GM23338 (cell line): ENCODE results near the gene USP31. TPM values are rescaled to one million over a fixed set of nuclear protein-coding genes. Genes with fewer than 3 reads are reported as not detected.

ENCODE experiments used
- ATAC-seq: fragments of 200-7000 bp; cut with Tn5 transposase; 3 replicates; pipeline ENCODE4 v1.9.1; 2020
- DNase-seq: peaks from one replicate; pipeline ENCODE4 v3.0.0-alpha.2; 2015; ENCODE audit warnings: low spot score
- H2AFZ ChIP-seq: fragments of 200-600 bp; sonication (generic); 2 replicates; pipeline ENCODE4 v1.8.0; 2016; ENCODE audit warnings: antibody characterized with exemption, mild to moderate bottlenecking, moderate library complexity
- H3F3A ChIP-seq: fragments of 200-600 bp; sonication (generic); replicated peaks from 2 replicates; pipeline ENCODE4 v1.8.0; 2017; ENCODE audit warnings: antibody characterized with exemption, mixed run types, low read depth
- H3K27ac ChIP-seq: fragments of 200-600 bp; sonication (generic); 2 replicates; pipeline ENCODE4 v1.6.1; 2016; ENCODE audit warnings: low read depth
- H3K27me3 ChIP-seq: fragments of 200-600 bp; sonication (generic); 2 replicates; pipeline ENCODE4 v1.8.0; 2016; ENCODE audit warnings: mild to moderate bottlenecking, mixed run types, moderate library complexity; ENCODE audit not compliant: insufficient read depth
- H3K36me3 ChIP-seq: fragments of 200-600 bp; sonication (generic); 2 replicates; pipeline ENCODE4 v1.8.0; 2016; ENCODE audit warnings: mild to moderate bottlenecking; ENCODE audit not compliant: insufficient read depth
- H3K4me1 ChIP-seq: fragments of 200-600 bp; sonication (generic); 2 replicates; pipeline ENCODE4 v1.8.0; 2016; ENCODE audit warnings: mild to moderate bottlenecking, moderate library complexity; ENCODE audit not compliant: insufficient read depth
- H3K4me2 ChIP-seq: fragments of 200-600 bp; sonication (generic); 2 replicates; pipeline ENCODE4 v1.7.1; 2017; ENCODE audit warnings: mixed run types
- H3K4me3 ChIP-seq: fragments of 200-600 bp; sonication (generic); 2 replicates; pipeline ENCODE4 v1.6.1; 2016; ENCODE audit warnings: mixed run types
- H3K79me2 ChIP-seq: fragments of 200-600 bp; sonication (generic); replicated peaks from 2 replicates; pipeline ENCODE4 v1.8.0; 2017; ENCODE audit warnings: mild to moderate bottlenecking; ENCODE audit not compliant: insufficient read depth
- H3K9me2 ChIP-seq: fragments of 200-600 bp; sonication (generic); 2 replicates; pipeline ENCODE4 v1.8.0; 2017; ENCODE audit not compliant: insufficient read depth
- H4K20me1 ChIP-seq: fragments of 200-600 bp; sonication (generic); replicated peaks from 2 replicates; pipeline ENCODE4 v1.8.0; 2017; ENCODE audit warnings: mild to moderate bottlenecking; ENCODE audit not compliant: insufficient read depth
- H3K27ac Mint-ChIP-seq: 2 replicates; pipeline ENCODE4 v1.8.0; 2020; ENCODE audit warnings: inconsistent platforms, mild to moderate bottlenecking, moderate library complexity, mixed read lengths
- H3K27me3 Mint-ChIP-seq: 3 replicates; pipeline ENCODE4 v1.8.0; 2022; ENCODE audit warnings: low read depth, mild to moderate bottlenecking, moderate library complexity, mixed read lengths, inconsistent platforms; ENCODE audit not compliant: insufficient read depth, poor library complexity
- H3K36me3 Mint-ChIP-seq: 3 replicates; pipeline ENCODE4 v1.8.0; 2021; ENCODE audit warnings: low read depth, mild to moderate bottlenecking, inconsistent platforms, moderate library complexity, mixed read lengths
- H3K4me1 Mint-ChIP-seq: 3 replicates; pipeline ENCODE4 v1.8.0; 2020; ENCODE audit warnings: mild to moderate bottlenecking, inconsistent platforms, mixed read lengths
- H3K4me3 Mint-ChIP-seq: 3 replicates; pipeline ENCODE4 v1.8.0; 2021; ENCODE audit warnings: moderate library complexity, mild to moderate bottlenecking, inconsistent platforms, mixed read lengths
- H3K9me3 Mint-ChIP-seq: 3 replicates; pipeline ENCODE4 v1.8.0; 2020; ENCODE audit warnings: moderate library complexity, mild to moderate bottlenecking, inconsistent platforms, mixed read lengths
- CREB1 ChIP-seq: fragments of 250-450 bp; sonication (Bioruptor Pico); IDR thresholded peaks from 2 replicates; pipeline ENCODE4 v1.5.0; 2020; ENCODE audit warnings: low read depth, mild to moderate bottlenecking, moderate library complexity
- EZH2 ChIP-seq: fragments of 200-600 bp; sonication (generic); IDR thresholded peaks from one replicate; pipeline ENCODE4 v1.8.0; 2017; ENCODE audit warnings: antibody characterized with exemption, mild to moderate bottlenecking, low read depth; ENCODE audit not compliant: unreplicated experiment
- EZH2phosphoT487 ChIP-seq: fragments of 200-600 bp; sonication (generic); IDR thresholded peaks from one replicate; pipeline ENCODE4 v1.8.1; 2018; ENCODE audit warnings: antibody characterized with exemption; ENCODE audit not compliant: unreplicated experiment
- JUNB ChIP-seq: IDR thresholded peaks from one replicate; pipeline ENCODE4 v1.6.1; 2016; ENCODE audit warnings: antibody characterized with exemption; ENCODE audit not compliant: unreplicated experiment
- NANOG ChIP-seq: IDR thresholded peaks from 2 replicates; pipeline ENCODE4 v1.6.1; 2016; ENCODE audit warnings: antibody characterized with exemption, borderline replicate concordance
- POLR2AphosphoS5 ChIP-seq: IDR thresholded peaks from 2 replicates; pipeline ENCODE4 v1.6.1; 2016; ENCODE audit warnings: antibody characterized with exemption, low read depth
- STAT1 ChIP-seq: IDR thresholded peaks from one replicate; pipeline ENCODE4 v1.6.1; 2016; ENCODE audit warnings: antibody characterized with exemption; ENCODE audit not compliant: unreplicated experiment
- ZNF114 ChIP-seq: fragments of 250-450 bp; sonication (Bioruptor Pico); IDR thresholded peaks from 2 replicates; pipeline ENCODE4 v1.5.0; 2020; ENCODE audit warnings: mild to moderate bottlenecking, moderate library complexity
- ZNF331 ChIP-seq: fragments of 250-450 bp; sonication (Bioruptor Pico); IDR thresholded peaks from 2 replicates; pipeline ENCODE4 v1.5.0; 2020; ENCODE audit warnings: low read depth, mild to moderate bottlenecking, moderate library complexity
- polyA plus RNA-seq: library from polyadenylated mRNA; unstranded; fragments of >200 nt; fragmentation: Nextera tagmentation; extraction: Ambion mirVana; gene quantifications from 2 replicates; pipeline ENCODE4 v1.2.1, GENCODE V29; 2016
- total RNA-seq: library from RNA; depleted of rRNA; stranded (reverse); fragments of >200 nt; shearing (Covaris generic); gene quantifications from 2 replicates; pipeline ENCODE4 v1.2.3, GENCODE V29; 2014
- TF ChIP-seq, protein P1 (sequence below): IDR thresholded peaks from 2 replicates; pipeline ENCODE4 v1.6.1; 2016; ENCODE audit warnings: antibody characterized with exemption
- TF ChIP-seq, protein P2 (sequence below): IDR thresholded peaks from one replicate; pipeline ENCODE4 v1.6.1; 2018; ENCODE audit warnings: antibody characterized with exemption; ENCODE audit not compliant: unreplicated experiment
- TF ChIP-seq, protein P3 (sequence below), 2 experiments: fragments of 200-600 bp in 1 of 2; sonication (generic) in 1 of 2; conservative IDR thresholded peaks; 2 replicates each; pipeline versions ENCODE4 v1.5.1 to v1.6.1; 2016 to 2017; ENCODE audit warnings: antibody characterized with exemption in 2 of 2, low read depth in 2 of 2, mild to moderate bottlenecking in 2 of 2, moderate library complexity in 1 of 2
- TF ChIP-seq, protein P4 (sequence below): fragments of 250-450 bp; sonication (Bioruptor Pico); IDR thresholded peaks from 2 replicates; pipeline ENCODE4 v1.5.0; 2020; ENCODE audit warnings: mild to moderate bottlenecking, moderate library complexity

Gene USP31
- total and polyA plus RNA-seq, 2 experiments from 2014 or later, result 4.3 to 17.9 TPM

- Histone ChIP-seq H2AFZ (no peak overlapping the region), H3K4me3 (no peak overlapping the region), H3K79me2 (no peaks in the 10 kb centered on the region), H3F3A (no peaks in the 10 kb centered on the region), H3K9me2 (no peaks in the 10 kb centered on the region; the same call in 1 of the 2 replicates), H3K27ac (no peak overlapping the region), H3K36me3 (no peaks in the 10 kb centered on the region), H3K4me2 (no peak overlapping the region), H3K4me1 (no peaks in the 10 kb centered on the region), H3K27me3 (no peaks in the 10 kb centered on the region), H4K20me1 (no peaks in the 10 kb centered on the region)
- H3K4me1 Mint-ChIP-seq, result no peaks in the 10 kb centered on the region
- H3K36me3 Mint-ChIP-seq, result no peaks in the 10 kb centered on the region
- H3K4me3 Mint-ChIP-seq, result no peak overlapping the region
- H3K27me3 Mint-ChIP-seq, result no peaks in the 10 kb centered on the region
- TF ChIP-seq, protein P1, sequence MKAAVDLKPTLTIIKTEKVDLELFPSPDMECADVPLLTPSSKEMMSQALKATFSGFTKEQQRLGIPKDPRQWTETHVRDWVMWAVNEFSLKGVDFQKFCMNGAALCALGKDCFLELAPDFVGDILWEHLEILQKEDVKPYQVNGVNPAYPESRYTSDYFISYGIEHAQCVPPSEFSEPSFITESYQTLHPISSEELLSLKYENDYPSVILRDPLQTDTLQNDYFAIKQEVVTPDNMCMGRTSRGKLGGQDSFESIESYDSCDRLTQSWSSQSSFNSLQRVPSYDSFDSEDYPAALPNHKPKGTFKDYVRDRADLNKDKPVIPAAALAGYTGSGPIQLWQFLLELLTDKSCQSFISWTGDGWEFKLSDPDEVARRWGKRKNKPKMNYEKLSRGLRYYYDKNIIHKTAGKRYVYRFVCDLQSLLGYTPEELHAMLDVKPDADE, result no peak
- TF ChIP-seq ZNF331 (CRISPR knock-in tag) (no peak), NANOG (no peak), CREB1 (CRISPR knock-in tag) (no peak), EZH2phosphoT487 (no peak), POLR2AphosphoS5 (no peak), EZH2 (no peak), JUNB (no peak), STAT1 (no peak), ZNF114 (CRISPR knock-in tag) (no peak)
- TF ChIP-seq, protein P2, sequence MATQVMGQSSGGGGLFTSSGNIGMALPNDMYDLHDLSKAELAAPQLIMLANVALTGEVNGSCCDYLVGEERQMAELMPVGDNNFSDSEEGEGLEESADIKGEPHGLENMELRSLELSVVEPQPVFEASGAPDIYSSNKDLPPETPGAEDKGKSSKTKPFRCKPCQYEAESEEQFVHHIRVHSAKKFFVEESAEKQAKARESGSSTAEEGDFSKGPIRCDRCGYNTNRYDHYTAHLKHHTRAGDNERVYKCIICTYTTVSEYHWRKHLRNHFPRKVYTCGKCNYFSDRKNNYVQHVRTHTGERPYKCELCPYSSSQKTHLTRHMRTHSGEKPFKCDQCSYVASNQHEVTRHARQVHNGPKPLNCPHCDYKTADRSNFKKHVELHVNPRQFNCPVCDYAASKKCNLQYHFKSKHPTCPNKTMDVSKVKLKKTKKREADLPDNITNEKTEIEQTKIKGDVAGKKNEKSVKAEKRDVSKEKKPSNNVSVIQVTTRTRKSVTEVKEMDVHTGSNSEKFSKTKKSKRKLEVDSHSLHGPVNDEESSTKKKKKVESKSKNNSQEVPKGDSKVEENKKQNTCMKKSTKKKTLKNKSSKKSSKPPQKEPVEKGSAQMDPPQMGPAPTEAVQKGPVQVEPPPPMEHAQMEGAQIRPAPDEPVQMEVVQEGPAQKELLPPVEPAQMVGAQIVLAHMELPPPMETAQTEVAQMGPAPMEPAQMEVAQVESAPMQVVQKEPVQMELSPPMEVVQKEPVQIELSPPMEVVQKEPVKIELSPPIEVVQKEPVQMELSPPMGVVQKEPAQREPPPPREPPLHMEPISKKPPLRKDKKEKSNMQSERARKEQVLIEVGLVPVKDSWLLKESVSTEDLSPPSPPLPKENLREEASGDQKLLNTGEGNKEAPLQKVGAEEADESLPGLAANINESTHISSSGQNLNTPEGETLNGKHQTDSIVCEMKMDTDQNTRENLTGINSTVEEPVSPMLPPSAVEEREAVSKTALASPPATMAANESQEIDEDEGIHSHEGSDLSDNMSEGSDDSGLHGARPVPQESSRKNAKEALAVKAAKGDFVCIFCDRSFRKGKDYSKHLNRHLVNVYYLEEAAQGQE, result no peak
- TF ChIP-seq, protein P3, sequence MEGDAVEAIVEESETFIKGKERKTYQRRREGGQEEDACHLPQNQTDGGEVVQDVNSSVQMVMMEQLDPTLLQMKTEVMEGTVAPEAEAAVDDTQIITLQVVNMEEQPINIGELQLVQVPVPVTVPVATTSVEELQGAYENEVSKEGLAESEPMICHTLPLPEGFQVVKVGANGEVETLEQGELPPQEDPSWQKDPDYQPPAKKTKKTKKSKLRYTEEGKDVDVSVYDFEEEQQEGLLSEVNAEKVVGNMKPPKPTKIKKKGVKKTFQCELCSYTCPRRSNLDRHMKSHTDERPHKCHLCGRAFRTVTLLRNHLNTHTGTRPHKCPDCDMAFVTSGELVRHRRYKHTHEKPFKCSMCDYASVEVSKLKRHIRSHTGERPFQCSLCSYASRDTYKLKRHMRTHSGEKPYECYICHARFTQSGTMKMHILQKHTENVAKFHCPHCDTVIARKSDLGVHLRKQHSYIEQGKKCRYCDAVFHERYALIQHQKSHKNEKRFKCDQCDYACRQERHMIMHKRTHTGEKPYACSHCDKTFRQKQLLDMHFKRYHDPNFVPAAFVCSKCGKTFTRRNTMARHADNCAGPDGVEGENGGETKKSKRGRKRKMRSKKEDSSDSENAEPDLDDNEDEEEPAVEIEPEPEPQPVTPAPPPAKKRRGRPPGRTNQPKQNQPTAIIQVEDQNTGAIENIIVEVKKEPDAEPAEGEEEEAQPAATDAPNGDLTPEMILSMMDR (conservative IDR thresholded peaks at IDR 0.05; ENCODE audit: low read depth in 2 of 2), result no peak
- TF ChIP-seq, protein P4, sequence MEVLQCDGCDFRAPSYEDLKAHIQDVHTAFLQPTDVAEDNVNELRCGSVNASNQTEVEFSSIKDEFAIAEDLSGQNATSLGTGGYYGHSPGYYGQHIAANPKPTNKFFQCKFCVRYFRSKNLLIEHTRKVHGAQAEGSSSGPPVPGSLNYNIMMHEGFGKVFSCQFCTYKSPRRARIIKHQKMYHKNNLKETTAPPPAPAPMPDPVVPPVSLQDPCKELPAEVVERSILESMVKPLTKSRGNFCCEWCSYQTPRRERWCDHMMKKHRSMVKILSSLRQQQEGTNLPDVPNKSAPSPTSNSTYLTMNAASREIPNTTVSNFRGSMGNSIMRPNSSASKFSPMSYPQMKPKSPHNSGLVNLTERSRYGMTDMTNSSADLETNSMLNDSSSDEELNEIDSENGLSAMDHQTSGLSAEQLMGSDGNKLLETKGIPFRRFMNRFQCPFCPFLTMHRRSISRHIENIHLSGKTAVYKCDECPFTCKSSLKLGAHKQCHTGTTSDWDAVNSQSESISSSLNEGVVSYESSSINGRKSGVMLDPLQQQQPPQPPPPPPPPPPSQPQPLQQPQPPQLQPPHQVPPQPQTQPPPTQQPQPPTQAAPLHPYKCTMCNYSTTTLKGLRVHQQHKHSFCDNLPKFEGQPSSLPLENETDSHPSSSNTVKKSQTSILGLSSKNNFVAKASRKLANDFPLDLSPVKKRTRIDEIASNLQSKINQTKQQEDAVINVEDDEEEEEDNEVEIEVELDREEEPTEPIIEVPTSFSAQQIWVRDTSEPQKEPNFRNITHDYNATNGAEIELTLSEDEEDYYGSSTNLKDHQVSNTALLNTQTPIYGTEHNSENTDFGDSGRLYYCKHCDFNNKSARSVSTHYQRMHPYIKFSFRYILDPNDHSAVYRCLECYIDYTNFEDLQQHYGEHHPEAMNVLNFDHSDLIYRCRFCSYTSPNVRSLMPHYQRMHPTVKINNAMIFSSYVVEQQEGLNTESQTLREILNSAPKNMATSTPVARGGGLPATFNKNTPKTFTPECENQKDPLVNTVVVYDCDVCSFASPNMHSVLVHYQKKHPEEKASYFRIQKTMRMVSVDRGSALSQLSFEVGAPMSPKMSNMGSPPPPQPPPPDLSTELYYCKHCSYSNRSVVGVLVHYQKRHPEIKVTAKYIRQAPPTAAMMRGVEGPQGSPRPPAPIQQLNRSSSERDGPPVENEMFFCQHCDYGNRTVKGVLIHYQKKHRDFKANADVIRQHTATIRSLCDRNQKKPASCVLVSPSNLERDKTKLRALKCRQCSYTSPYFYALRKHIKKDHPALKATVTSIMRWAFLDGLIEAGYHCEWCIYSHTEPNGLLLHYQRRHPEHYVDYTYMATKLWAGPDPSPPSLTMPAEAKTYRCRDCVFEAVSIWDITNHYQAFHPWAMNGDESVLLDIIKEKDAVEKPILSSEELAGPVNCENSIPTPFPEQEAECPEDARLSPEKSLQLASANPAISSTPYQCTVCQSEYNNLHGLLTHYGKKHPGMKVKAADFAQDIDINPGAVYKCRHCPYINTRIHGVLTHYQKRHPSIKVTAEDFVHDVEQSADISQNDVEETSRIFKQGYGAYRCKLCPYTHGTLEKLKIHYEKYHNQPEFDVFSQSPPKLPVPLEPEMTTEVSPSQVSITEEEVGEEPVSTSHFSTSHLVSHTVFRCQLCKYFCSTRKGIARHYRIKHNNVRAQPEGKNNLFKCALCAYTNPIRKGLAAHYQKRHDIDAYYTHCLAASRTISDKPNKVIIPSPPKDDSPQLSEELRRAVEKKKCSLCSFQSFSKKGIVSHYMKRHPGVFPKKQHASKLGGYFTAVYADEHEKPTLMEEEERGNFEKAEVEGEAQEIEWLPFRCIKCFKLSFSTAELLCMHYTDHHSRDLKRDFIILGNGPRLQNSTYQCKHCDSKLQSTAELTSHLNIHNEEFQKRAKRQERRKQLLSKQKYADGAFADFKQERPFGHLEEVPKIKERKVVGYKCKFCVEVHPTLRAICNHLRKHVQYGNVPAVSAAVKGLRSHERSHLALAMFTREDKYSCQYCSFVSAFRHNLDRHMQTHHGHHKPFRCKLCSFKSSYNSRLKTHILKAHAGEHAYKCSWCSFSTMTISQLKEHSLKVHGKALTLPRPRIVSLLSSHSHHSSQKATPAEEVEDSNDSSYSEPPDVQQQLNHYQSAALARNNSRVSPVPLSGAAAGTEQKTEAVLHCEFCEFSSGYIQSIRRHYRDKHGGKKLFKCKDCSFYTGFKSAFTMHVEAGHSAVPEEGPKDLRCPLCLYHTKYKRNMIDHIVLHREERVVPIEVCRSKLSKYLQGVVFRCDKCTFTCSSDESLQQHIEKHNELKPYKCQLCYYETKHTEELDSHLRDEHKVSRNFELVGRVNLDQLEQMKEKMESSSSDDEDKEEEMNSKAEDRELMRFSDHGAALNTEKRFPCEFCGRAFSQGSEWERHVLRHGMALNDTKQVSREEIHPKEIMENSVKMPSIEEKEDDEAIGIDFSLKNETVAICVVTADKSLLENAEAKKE (CRISPR knock-in tag), result no peak
- H3K27ac Mint-ChIP-seq, result no peak overlapping the region
- no peaks in the 10 kb centered on the region for H3K9me3 Mint-ChIP-seq
- DNase-seq, result no peak
- ATAC-seq, result no peak
Observed at GRCh38 chr16:23039118-23039517, 110.1 kb downstream of the USP31 start.
